Stimulated activated CD4-positive, alpha-beta T cell treated with anti-CD3 and anti-CD28 coated beads, Interleukin-1b, Interleukin-23, amount 100 ng/mL, for 1 hour (primary cell): Measurements from ENCODE around the gene KCTD20.

Source experiments
- DNase-seq, 2 donors: peaks; one replicate each; pipeline ENCODE4 v3.0.0-alpha.2; 2020; ENCODE audit warnings: low read depth in 2 of 2

KCTD20 gene

GRCh38 chr6:36536873-36537547 lies 94.2 kb downstream of the KCTD20 start:
- DNase-seq: no peak

- DNase-seq: no peak
These were observed 97.2 kb downstream of the KCTD20 start for GRCh38 chr6:36539814-36540568.
